ENCODE results near the gene HOXA5. TPM values are rescaled to one million over a fixed set of nuclear protein-coding genes. Genes with fewer than 3 reads are reported as not detected.

The HOXA5 gene
- total RNA-seq, 1 experiment from 2014 or later: 6.7 TPM

- TSS peak; percentile 32 for BruUV-seq (replicated peaks)
- TF ChIP-seq CTCF (IDR thresholded peaks at IDR 0.05 in 2 of 3, conservative IDR thresholded peaks at IDR 0.05 in 1 of 3; ENCODE audit: borderline replicate concordance in 1 of 3, insufficient read depth in 1 of 3, low read depth in 2 of 3, low read length in 2 of 3) (peak in 1 of 3 experiments; percentile 14; a peak in 1 of 6 replicates), ZFX (IDR thresholded peaks at IDR 0.05) (peak; percentile 97), MAX (IDR thresholded peaks at IDR 0.05) (no peak)
- Histone ChIP-seq H3K9ac (ENCODE audit: low read length) (peak overlapping the region; percentile 89), H3K4me2 (ENCODE audit: low read length) (peak overlapping the region; percentile 97), H3K9me2 (ENCODE audit: insufficient read depth) (no peaks in the 10 kb centered on the region), H3K36me3 (ENCODE audit: control insufficient read depth in 1 of 2, insufficient read depth in 2 of 2, low read length in 2 of 2) (no peaks in the 10 kb centered on the region), H3K4me1 (ENCODE audit: control insufficient read depth in 1 of 2, insufficient read depth in 2 of 2, low read length in 2 of 2) (peaks cover 24 to 73% of the 10 kb centered on the region in 2 experiments), H3K4me3 (replicated peaks in 1 of 2; ENCODE audit: low read depth in 1 of 2, low read length in 2 of 2) (peak overlapping the region; percentile 77 to 84), H3K79me2 (ENCODE audit: insufficient read depth, low read length) (peaks cover 99% of the 10 kb centered on the region), H3K27me3 (ENCODE audit: insufficient read depth, low read length) (no peaks in the 10 kb centered on the region), H4K20me1 (ENCODE audit: insufficient read depth) (no peaks in the 10 kb centered on the region), H3K9me3 (ENCODE audit: control insufficient read depth in 1 of 2, insufficient read depth in 1 of 2, low read depth in 1 of 2, low read length in 2 of 2) (no peaks in the 10 kb centered on the region), H3K27ac (ENCODE audit: low read depth, low read length) (peak overlapping the region; percentile 91), H2AFZ (ENCODE audit: low read depth, low read length, poor library complexity, severe bottlenecking) (no peak overlapping the region)
- no peak for DNase-seq (ENCODE audit: low read depth, low spot score)
- POLR2A ChIA-PET: interaction anchor here (0.6 to 2.0 kb wide), 5 partner anchors 11 to 1527 kb away, joined by 3 to 6 read pairs (median 5); partner anchors contain the start of gene HOXA7
- no peak for ATAC-seq
- RAD21 ChIA-PET (ENCODE audit: low non-redundant PET in 1 of 2, low total read pairs in 2 of 2, uncharacterized antibody in 2 of 2, unreplicated experiment in 2 of 2): no interaction called here
- intact Hi-C loops (cut with micrococcal nuclease): loop anchor here (10.0 kb wide), 1 partner anchor 1304 kb away; no protein-coding TSS in a partner anchor
- CTCF ChIA-PET: interaction anchor here (1.3 to 6.6 kb wide), 2 partner anchors 11 to 487 kb away, joined by 3 to 32 read pairs; no protein-coding TSS in a partner anchor
Measured at GRCh38 chr7:27168265-27168947, 24.9 kb upstream of the HOXA5 start.

- BruUV-seq (replicated peaks): no TSS peak
Measured at GRCh38 chr7:27167916-27168264, 24.4 kb upstream of the HOXA5 start.

More at GRCh38 chr7:27167916-27168264, 24.4 kb upstream of the HOXA5 start:
- H3K9me3 ChIP-seq (ENCODE audit: control insufficient read depth in 1 of 2, insufficient read depth in 1 of 2, low read depth in 1 of 2, low read length in 2 of 2): no peaks in the 10 kb centered on the region
- intact Hi-C loops (cut with micrococcal nuclease): loop anchor here (10.0 kb wide), 1 partner anchor 1303 kb away; no protein-coding TSS in a partner anchor
- ChIA-PET POLR2A (interaction anchor here (1.4 to 1.5 kb wide), 2 partner anchors 11 to 16 kb away, joined by 5 read pairs; partner anchors contain the start of gene HOXA7), RAD21 (ENCODE audit: low non-redundant PET in 1 of 2, low total read pairs in 2 of 2, uncharacterized antibody in 2 of 2, unreplicated experiment in 2 of 2) (no interaction called here), CTCF (interaction anchor here (6.6 kb wide), 1 partner anchor 12 kb away, joined by 32 read pairs; no protein-coding TSS in a partner anchor)
- no peaks in the 10 kb centered on the region for H4K20me1 ChIP-seq (ENCODE audit: insufficient read depth)
- no peak for ATAC-seq
- H3K36me3 ChIP-seq (ENCODE audit: control insufficient read depth in 1 of 2, insufficient read depth in 2 of 2, low read length in 2 of 2): peaks cover 0 to 4% of the 10 kb centered on the region in 2 experiments; a peak in 1 of 4 replicates
- TF ChIP-seq YY1 (IDR thresholded peaks at IDR 0.05; ENCODE audit: extremely low read depth, insufficient replicate concordance, low read depth, low read length): no peak
- no peak for TF ChIP-seq RAD21 (IDR thresholded peaks at IDR 0.05; ENCODE audit: low read depth)
- TF ChIP-seq MAX (IDR thresholded peaks at IDR 0.05): no peak
- TF ChIP-seq SIN3A (IDR thresholded peaks at IDR 0.05; ENCODE audit: low read depth): no peak
- no peak for TF ChIP-seq EZH2 (IDR thresholded peaks at IDR 0.05)
- TF ChIP-seq REST (IDR thresholded peaks at IDR 0.05; ENCODE audit: low read depth): no peak
- TF ChIP-seq ATF3 (IDR thresholded peaks at IDR 0.05): no peak
- TF ChIP-seq EZH2phosphoT487 (IDR thresholded peaks at IDR 0.05; ENCODE audit: borderline replicate concordance): no peak
- no peak for TF ChIP-seq JUND (IDR thresholded peaks at IDR 0.05)
- peak overlapping the region; percentile 77 to 84 for H3K4me3 ChIP-seq (replicated peaks in 1 of 2; ENCODE audit: low read depth in 1 of 2, low read length in 2 of 2)
- H3K9ac ChIP-seq (ENCODE audit: low read length): peak overlapping the region; percentile 89
- no peak overlapping the region for H2AFZ ChIP-seq (ENCODE audit: low read depth, low read length, poor library complexity, severe bottlenecking)
- DNase-seq (ENCODE audit: low read depth, low spot score): no peak
- H3K4me2 ChIP-seq (ENCODE audit: low read length): peak overlapping the region; percentile 97
- peaks cover 99% of the 10 kb centered on the region for H3K79me2 ChIP-seq (ENCODE audit: insufficient read depth, low read length)
- no peaks in the 10 kb centered on the region for H3K9me2 ChIP-seq (ENCODE audit: insufficient read depth)
- H3K27me3 ChIP-seq (ENCODE audit: insufficient read depth, low read length): no peaks in the 10 kb centered on the region
- H3K27ac ChIP-seq (ENCODE audit: low read depth, low read length): peak overlapping the region; percentile 91
- H3K4me1 ChIP-seq (ENCODE audit: control insufficient read depth in 1 of 2, insufficient read depth in 2 of 2, low read length in 2 of 2): peaks cover 26 to 76% of the 10 kb centered on the region in 2 experiments
